ENCODE results near the gene CRIM1.

CRIM1 gene

DNA sequence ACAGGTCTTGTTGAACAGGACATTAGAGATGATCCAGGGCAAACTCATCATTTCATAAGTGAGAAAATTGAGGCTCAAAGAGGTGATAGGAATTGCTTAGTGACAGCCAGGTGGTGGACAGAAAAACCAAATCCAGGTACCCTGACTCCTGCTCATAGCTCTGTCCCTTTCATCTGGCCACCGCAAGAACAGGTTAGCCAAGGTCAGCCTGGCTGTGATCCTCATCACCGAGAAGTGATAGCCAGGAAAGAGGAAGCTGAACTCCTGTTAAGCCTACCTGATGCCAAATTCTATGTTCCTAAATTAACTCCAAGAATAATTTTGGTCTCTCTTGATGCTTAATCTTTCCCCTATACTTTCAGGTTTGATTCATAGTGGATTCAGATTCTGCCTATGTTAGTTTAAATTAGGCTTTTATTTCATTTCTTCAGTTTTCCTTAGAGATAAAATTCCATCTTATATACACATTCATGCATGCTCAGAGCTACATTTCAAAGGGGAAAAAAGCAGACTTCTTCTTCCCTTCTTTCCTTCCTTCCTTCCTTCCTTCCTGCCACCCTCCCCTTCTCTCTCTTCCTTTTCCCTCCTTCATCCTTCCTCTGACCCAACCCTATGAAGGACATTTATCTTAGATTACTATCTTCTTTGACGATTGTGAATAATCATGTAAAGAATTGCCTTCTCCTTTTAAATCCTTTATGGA, 17.3 kb upstream of the CRIM1 start:
- no peak overlapping the region for H3K4me3 ChIP-seq (ENCODE audit: low read depth, low read length)
- no peak for DNase-seq (ENCODE audit: low read depth)
- TF ChIP-seq, protein P1, sequence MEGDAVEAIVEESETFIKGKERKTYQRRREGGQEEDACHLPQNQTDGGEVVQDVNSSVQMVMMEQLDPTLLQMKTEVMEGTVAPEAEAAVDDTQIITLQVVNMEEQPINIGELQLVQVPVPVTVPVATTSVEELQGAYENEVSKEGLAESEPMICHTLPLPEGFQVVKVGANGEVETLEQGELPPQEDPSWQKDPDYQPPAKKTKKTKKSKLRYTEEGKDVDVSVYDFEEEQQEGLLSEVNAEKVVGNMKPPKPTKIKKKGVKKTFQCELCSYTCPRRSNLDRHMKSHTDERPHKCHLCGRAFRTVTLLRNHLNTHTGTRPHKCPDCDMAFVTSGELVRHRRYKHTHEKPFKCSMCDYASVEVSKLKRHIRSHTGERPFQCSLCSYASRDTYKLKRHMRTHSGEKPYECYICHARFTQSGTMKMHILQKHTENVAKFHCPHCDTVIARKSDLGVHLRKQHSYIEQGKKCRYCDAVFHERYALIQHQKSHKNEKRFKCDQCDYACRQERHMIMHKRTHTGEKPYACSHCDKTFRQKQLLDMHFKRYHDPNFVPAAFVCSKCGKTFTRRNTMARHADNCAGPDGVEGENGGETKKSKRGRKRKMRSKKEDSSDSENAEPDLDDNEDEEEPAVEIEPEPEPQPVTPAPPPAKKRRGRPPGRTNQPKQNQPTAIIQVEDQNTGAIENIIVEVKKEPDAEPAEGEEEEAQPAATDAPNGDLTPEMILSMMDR (IDR thresholded peaks at IDR 0.05; ENCODE audit: control insufficient read depth, extremely low read depth, insufficient read depth), result no peak

DNA sequence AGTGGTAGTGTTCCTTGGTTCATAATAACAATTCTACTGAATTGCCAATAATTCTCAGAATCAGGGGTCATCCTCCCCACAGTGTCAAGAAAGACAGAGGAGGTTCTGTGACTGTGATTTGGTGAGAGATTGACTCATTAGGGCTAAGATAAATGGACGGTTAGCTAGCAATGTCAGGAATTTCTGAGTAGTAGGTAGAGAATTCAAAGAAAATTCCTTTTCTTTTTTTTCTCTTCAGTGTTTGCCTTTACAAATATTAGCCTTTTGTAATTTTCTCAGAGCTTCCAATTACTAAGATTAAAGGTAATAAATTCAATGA, 16.8 kb upstream of the CRIM1 start:
- TF ChIP-seq, protein P1 (IDR thresholded peaks at IDR 0.05; ENCODE audit: control insufficient read depth, extremely low read depth, insufficient read depth), result no peak
- H3K4me3 ChIP-seq (ENCODE audit: low read depth, low read length), result no peak overlapping the region
- DNase-seq (ENCODE audit: low read depth), result no peak

DNA sequence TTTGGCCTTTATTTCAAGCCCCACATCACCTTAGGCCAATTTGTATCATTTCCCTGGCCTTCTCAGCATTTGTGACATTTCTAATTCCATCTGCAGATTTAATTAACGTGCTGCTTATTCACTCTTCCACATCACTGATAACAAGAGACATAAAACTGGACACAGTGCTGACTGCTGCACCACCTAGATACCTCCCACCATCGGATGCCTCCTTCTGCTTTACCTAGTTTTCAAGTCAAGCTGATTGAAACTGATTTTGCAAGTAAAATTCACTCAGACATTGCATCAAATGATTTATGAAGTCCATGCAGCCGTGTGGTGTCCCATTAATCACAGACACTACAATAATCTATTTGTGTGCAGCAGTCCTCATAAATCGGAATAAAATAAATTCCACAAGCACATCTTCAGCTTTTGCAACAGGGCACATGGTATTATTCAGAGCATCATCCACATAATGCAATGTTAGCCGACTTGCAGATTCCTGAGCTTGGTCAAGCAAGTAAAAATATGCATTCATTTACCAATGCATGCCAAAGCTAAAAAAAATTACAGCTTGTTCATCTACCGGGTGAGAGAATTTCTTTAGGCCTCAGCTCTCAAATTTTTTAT, 15.9 kb upstream of the CRIM1 start:
- no peak for DNase-seq (ENCODE audit: low read depth)
- no peak overlapping the region for H3K4me3 ChIP-seq (ENCODE audit: low read depth, low read length)
- TF ChIP-seq, protein P1 (IDR thresholded peaks at IDR 0.05; ENCODE audit: control insufficient read depth, extremely low read depth, insufficient read depth), result no peak

DNA sequence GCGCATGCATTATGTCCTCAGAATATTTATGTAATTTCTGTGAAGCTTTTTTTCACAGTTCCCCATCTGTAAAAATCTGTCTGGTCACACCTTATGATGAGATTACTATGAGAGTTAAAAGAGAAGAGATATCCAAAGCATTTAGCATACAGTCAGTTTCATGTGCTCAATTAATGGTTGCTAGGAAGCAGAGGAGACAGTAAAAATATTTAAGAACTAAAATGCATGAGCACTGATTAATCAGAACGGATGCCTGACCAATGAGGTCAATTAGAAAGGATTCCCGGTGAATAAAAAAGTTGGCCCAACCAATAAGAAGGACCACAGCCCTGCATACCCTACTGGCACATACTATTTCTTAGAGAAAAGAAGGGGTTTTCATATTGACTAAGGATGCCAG, 12.0 kb upstream of the CRIM1 start:
- H3K4me3 ChIP-seq (ENCODE audit: low read depth, low read length), result no peak overlapping the region
- DNase-seq (ENCODE audit: low read depth), result no peak
- TF ChIP-seq, protein P1 (IDR thresholded peaks at IDR 0.05; ENCODE audit: control insufficient read depth, extremely low read depth, insufficient read depth), result no peak

DNA sequence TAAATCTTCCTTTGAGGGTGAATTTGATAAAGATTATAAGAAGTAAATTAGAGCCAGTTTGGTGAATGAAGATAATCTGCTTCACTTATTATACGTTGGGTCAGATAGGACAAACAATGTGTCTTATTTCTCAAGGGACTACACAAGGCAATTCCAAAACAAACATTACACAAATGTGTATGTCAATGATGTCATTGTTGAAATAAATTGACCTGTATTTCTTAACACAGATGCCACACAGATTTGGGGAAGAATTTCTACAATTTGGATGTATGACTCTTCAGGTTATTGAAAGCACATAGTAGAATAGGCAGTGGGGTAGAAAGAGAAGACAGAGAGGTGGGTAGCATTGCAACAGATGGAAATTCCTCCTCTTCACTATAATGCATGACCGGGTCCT, 6.9 kb upstream of the CRIM1 start:
- no peak overlapping the region for H3K4me3 ChIP-seq (ENCODE audit: low read depth, low read length)
- TF ChIP-seq, protein P1 (IDR thresholded peaks at IDR 0.05; ENCODE audit: control insufficient read depth, extremely low read depth, insufficient read depth), result no peak
- DNase-seq (ENCODE audit: low read depth), result no peak

DNA sequence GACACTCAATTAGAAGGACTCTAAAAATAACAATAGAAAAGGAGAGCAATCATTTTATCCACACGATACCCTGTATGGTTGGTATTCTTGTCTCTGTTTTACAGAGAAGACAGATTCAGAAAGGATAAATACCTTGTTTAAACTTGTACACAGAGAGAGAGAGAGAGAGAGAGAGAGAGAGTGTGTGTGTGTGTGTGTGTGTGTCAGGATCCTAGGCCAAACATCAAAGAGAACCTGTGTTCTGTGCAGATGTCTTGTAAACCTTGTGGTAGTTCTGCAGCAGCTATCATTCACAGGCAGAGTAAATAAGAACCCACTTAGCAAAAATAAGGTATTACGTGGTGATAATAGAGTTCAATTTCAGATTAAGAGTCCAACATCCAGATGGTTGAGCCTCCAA, 4.3 kb upstream of the CRIM1 start:
- no peak for DNase-seq (ENCODE audit: low read depth)
- H3K4me3 ChIP-seq (ENCODE audit: low read depth, low read length), result no peak overlapping the region
- TF ChIP-seq, protein P1 (IDR thresholded peaks at IDR 0.05; ENCODE audit: control insufficient read depth, extremely low read depth, insufficient read depth), result no peak

Measured in LNCaP clone FGC (cell line).